H1 (cell line): Measurements from ENCODE around the gene PRKN. TPM values are rescaled to one million over a fixed set of nuclear protein-coding genes. Genes with fewer than 3 reads are reported as not detected.

ENCODE experiments used
- CHD1 ChIP-seq: IDR thresholded peaks from 2 replicates; pipeline ENCODE4 v1.6.1; 2012; ENCODE audit warnings: low read depth, low read length, improper control_type of control experiment
- CREB1 ChIP-seq: IDR thresholded peaks from 2 replicates; pipeline ENCODE4 v1.6.1; 2012; ENCODE audit warnings: inconsistent platforms
- EP300 ChIP-seq, 2 experiments: IDR thresholded peaks; 1 replicate in 1 of 2; 2 replicates in 1 of 2; pipeline ENCODE4 v1.6.1; 2011 to 2012; ENCODE audit warnings: low read depth in 2 of 2, low read length in 2 of 2, mild to moderate bottlenecking in 2 of 2, borderline replicate concordance in 1 of 2, inconsistent platforms in 1 of 2, moderate library complexity in 1 of 2
- GABPA ChIP-seq: IDR thresholded peaks from 2 replicates; pipeline ENCODE4 v1.6.1; 2011; ENCODE audit warnings: mild to moderate bottlenecking, low read length, moderate library complexity, borderline replicate concordance; ENCODE audit not compliant: insufficient read depth
- GTF2F1 ChIP-seq: IDR thresholded peaks from 2 replicates; pipeline ENCODE4 v1.6.1; 2012; ENCODE audit warnings: low read depth, low read length, improper control_type of control experiment, borderline replicate concordance
- POLR2A ChIP-seq, 2 experiments: IDR thresholded peaks; 1 replicate in 1 of 2; 2 replicates in 1 of 2; pipeline ENCODE4 v1.6.1; 2011; ENCODE audit warnings: low read depth in 2 of 2, low read length in 2 of 2, mild to moderate bottlenecking in 2 of 2; ENCODE audit errors: control extremely low read depth in 1 of 2
- RFX5 ChIP-seq: IDR thresholded peaks from 2 replicates; pipeline ENCODE4 v1.6.1; 2011; ENCODE audit warnings: low read depth, low read length, improper control_type of control experiment, borderline replicate concordance
- polyA plus RNA-seq, 7 experiments: library from polyadenylated mRNA; depleted of rRNA in 3 of 7; stranded (reverse) in 5 of 7; unstranded in 2 of 7; fragments of >200 nt in 5 of 7; fragments of 200-250 nt in 2 of 7; gene quantifications; 1 replicate in 5 of 7; 2 replicates in 1 of 7; 4 replicates in 1 of 7; pipeline versions ENCODE4 v1.2.1 to v1.2.3, GENCODE V29; 2011 to 2013; ENCODE audit warnings: missing spikeins in 2 of 7, mixed read lengths in 2 of 7
- total RNA-seq: library from RNA; stranded (reverse); fragmentation: NEBNext Ultra II Directional; extraction: Animal tissue kit (Norgen Biotek cat#: 25700); gene quantifications from 2 replicates; pipeline ENCODE4 v1.2.1, GENCODE V29; 2021
- TF ChIP-seq, protein P1 (sequence below): fragments of 300-600 bp; sonication (generic); IDR thresholded peaks from 2 replicates; pipeline ENCODE4 v1.7.1; 2012; ENCODE audit warnings: low read length, moderate library complexity, mild to moderate bottlenecking, inconsistent platforms; ENCODE audit not compliant: insufficient replicate concordance
- TF ChIP-seq, protein P2 (sequence below): IDR thresholded peaks from 2 replicates; pipeline ENCODE4 v1.6.1; 2012; ENCODE audit warnings: low read length, inconsistent platforms

Gene PRKN
- total and polyA plus RNA-seq, 2 of the 8 experiments (the other 6 are each of a cell fraction or from before 2014, with no cell fraction given): 0.13 to 0.29 TPM

DNA sequence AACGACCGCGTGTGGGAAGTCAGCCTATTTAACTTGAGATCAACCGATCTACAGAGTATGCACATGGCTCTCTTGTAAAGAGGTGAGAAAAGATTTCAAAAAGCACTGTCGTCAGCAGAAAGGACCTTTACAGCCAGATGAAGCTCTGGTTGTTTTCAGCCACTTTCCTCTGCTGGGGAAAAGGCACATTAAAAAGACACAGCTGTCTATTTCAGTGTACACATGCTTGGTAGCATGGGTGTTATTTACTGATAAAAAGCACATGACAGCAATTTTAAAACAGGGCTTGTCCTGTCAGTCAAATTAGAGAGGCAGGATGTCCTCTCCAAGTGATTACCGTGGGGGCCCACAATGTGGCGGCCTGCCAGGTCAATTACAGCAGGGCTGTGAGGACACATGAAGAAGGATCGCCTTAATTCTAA lies 188.9 kb downstream of the PRKN start (continued):
- TF ChIP-seq, protein P1, sequence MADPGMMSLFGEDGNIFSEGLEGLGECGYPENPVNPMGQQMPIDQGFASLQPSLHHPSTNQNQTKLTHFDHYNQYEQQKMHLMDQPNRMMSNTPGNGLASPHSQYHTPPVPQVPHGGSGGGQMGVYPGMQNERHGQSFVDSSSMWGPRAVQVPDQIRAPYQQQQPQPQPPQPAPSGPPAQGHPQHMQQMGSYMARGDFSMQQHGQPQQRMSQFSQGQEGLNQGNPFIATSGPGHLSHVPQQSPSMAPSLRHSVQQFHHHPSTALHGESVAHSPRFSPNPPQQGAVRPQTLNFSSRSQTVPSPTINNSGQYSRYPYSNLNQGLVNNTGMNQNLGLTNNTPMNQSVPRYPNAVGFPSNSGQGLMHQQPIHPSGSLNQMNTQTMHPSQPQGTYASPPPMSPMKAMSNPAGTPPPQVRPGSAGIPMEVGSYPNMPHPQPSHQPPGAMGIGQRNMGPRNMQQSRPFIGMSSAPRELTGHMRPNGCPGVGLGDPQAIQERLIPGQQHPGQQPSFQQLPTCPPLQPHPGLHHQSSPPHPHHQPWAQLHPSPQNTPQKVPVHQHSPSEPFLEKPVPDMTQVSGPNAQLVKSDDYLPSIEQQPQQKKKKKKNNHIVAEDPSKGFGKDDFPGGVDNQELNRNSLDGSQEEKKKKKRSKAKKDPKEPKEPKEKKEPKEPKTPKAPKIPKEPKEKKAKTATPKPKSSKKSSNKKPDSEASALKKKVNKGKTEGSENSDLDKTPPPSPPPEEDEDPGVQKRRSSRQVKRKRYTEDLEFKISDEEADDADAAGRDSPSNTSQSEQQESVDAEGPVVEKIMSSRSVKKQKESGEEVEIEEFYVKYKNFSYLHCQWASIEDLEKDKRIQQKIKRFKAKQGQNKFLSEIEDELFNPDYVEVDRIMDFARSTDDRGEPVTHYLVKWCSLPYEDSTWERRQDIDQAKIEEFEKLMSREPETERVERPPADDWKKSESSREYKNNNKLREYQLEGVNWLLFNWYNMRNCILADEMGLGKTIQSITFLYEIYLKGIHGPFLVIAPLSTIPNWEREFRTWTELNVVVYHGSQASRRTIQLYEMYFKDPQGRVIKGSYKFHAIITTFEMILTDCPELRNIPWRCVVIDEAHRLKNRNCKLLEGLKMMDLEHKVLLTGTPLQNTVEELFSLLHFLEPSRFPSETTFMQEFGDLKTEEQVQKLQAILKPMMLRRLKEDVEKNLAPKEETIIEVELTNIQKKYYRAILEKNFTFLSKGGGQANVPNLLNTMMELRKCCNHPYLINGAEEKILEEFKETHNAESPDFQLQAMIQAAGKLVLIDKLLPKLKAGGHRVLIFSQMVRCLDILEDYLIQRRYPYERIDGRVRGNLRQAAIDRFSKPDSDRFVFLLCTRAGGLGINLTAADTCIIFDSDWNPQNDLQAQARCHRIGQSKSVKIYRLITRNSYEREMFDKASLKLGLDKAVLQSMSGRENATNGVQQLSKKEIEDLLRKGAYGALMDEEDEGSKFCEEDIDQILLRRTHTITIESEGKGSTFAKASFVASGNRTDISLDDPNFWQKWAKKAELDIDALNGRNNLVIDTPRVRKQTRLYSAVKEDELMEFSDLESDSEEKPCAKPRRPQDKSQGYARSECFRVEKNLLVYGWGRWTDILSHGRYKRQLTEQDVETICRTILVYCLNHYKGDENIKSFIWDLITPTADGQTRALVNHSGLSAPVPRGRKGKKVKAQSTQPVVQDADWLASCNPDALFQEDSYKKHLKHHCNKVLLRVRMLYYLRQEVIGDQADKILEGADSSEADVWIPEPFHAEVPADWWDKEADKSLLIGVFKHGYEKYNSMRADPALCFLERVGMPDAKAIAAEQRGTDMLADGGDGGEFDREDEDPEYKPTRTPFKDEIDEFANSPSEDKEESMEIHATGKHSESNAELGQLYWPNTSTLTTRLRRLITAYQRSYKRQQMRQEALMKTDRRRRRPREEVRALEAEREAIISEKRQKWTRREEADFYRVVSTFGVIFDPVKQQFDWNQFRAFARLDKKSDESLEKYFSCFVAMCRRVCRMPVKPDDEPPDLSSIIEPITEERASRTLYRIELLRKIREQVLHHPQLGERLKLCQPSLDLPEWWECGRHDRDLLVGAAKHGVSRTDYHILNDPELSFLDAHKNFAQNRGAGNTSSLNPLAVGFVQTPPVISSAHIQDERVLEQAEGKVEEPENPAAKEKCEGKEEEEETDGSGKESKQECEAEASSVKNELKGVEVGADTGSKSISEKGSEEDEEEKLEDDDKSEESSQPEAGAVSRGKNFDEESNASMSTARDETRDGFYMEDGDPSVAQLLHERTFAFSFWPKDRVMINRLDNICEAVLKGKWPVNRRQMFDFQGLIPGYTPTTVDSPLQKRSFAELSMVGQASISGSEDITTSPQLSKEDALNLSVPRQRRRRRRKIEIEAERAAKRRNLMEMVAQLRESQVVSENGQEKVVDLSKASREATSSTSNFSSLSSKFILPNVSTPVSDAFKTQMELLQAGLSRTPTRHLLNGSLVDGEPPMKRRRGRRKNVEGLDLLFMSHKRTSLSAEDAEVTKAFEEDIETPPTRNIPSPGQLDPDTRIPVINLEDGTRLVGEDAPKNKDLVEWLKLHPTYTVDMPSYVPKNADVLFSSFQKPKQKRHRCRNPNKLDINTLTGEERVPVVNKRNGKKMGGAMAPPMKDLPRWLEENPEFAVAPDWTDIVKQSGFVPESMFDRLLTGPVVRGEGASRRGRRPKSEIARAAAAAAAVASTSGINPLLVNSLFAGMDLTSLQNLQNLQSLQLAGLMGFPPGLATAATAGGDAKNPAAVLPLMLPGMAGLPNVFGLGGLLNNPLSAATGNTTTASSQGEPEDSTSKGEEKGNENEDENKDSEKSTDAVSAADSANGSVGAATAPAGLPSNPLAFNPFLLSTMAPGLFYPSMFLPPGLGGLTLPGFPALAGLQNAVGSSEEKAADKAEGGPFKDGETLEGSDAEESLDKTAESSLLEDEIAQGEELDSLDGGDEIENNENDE: no peak
- TF ChIP-seq GTF2F1: no peak
- TF ChIP-seq, protein P2, sequence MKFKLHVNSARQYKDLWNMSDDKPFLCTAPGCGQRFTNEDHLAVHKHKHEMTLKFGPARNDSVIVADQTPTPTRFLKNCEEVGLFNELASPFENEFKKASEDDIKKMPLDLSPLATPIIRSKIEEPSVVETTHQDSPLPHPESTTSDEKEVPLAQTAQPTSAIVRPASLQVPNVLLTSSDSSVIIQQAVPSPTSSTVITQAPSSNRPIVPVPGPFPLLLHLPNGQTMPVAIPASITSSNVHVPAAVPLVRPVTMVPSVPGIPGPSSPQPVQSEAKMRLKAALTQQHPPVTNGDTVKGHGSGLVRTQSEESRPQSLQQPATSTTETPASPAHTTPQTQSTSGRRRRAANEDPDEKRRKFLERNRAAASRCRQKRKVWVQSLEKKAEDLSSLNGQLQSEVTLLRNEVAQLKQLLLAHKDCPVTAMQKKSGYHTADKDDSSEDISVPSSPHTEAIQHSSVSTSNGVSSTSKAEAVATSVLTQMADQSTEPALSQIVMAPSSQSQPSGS: no peak
- TF ChIP-seq POLR2A (IDR thresholded peaks at IDR 0.05; ENCODE audit: control extremely low read depth in 1 of 2, low read depth in 2 of 2, low read length in 2 of 2): no peak
- TF ChIP-seq CHD1: no peak
- TF ChIP-seq RFX5: no peak
- no peak for TF ChIP-seq CREB1
- no peak for TF ChIP-seq EP300 (IDR thresholded peaks at IDR 0.05; ENCODE audit: borderline replicate concordance in 1 of 2, low read depth in 2 of 2, low read length in 2 of 2)
- TF ChIP-seq GABPA: no peak
